ENCODE results near the gene SNX11. TPM values are rescaled to one million over a fixed set of nuclear protein-coding genes. Genes with fewer than 3 reads are reported as not detected.

The SNX11 gene
- total RNA-seq, 2 donors from 2014 or later = 82.2 to 164 TPM

- no peak for ATAC-seq
- H3K27me3 Mint-ChIP-seq = no peaks in the 10 kb centered on the region
- peaks cover 3% of the 10 kb centered on the region for H3K36me3 Mint-ChIP-seq
- H3K4me3 Mint-ChIP-seq = no peak overlapping the region
- H3K27ac Mint-ChIP-seq = peak overlapping the region in 1 of 2 donors; percentile 45
- H3K4me1 Mint-ChIP-seq (ENCODE audit: low read depth in 2 of 2) = peaks cover 4 to 7% of the 10 kb centered on the region in 2 donors
- H3K9me3 Mint-ChIP-seq = no peaks in the 10 kb centered on the region
- DNase-seq (ENCODE audit: low spot score) = no peak
Observed at GRCh38 chr17:48128400-48128799, 20.8 kb downstream of the SNX11 start.

- H3K9me3 Mint-ChIP-seq = no peaks in the 10 kb centered on the region
- DNase-seq (ENCODE audit: low spot score) (no peak), ATAC-seq (no peak)
- no peak overlapping the region for H3K4me3 Mint-ChIP-seq
- H3K27ac Mint-ChIP-seq = no peak overlapping the region
- peaks cover 0 to 9% of the 10 kb centered on the region in 2 donors for H3K4me1 Mint-ChIP-seq (ENCODE audit: low read depth in 2 of 2)
- H3K36me3 Mint-ChIP-seq = no peaks in the 10 kb centered on the region
- H3K27me3 Mint-ChIP-seq = no peaks in the 10 kb centered on the region
Observed at GRCh38 chr17:48129981-48130380, 22.4 kb downstream of the SNX11 start.

- Mint-ChIP-seq H3K27ac (peak overlapping the region in 1 of 2 donors; percentile 49), H3K27me3 (no peaks in the 10 kb centered on the region)
- ATAC-seq = peak; percentile 70 to 74
Observed at GRCh38 chr17:48131216-48131824, 23.8 kb downstream of the SNX11 start.

GRCh38 chr17:48132385-48132784 is 24.8 kb downstream of the SNX11 start:
- Mint-ChIP-seq H3K36me3 (no peaks in the 10 kb centered on the region), H3K27ac (no peak overlapping the region), H3K4me3 (no peak overlapping the region), H3K4me1 (ENCODE audit: low read depth in 2 of 2) (peaks cover 0 to 9% of the 10 kb centered on the region in 2 donors), H3K9me3 (no peaks in the 10 kb centered on the region), H3K27me3 (no peaks in the 10 kb centered on the region)
- ATAC-seq (no peak), DNase-seq (ENCODE audit: low spot score) (no peak)

More at GRCh38 chr17:48131216-48131824, 23.8 kb downstream of the SNX11 start:
- peak; percentile 69 for DNase-seq (ENCODE audit: low spot score)
- H3K9me3 Mint-ChIP-seq = no peaks in the 10 kb centered on the region
- H3K36me3 Mint-ChIP-seq = no peaks in the 10 kb centered on the region
- no peak overlapping the region for H3K4me3 Mint-ChIP-seq
- H3K4me1 Mint-ChIP-seq (ENCODE audit: low read depth in 2 of 2) = peaks cover 0 to 9% of the 10 kb centered on the region in 2 donors

- Mint-ChIP-seq H3K36me3 (no peaks in the 10 kb centered on the region), H3K27ac (peak overlapping the region in 1 of 2 donors; percentile 58), H3K27me3 (no peaks in the 10 kb centered on the region), H3K9me3 (no peaks in the 10 kb centered on the region), H3K4me3 (no peak overlapping the region), H3K4me1 (ENCODE audit: low read depth in 2 of 2) (peaks cover 5 to 17% of the 10 kb centered on the region in 2 donors)
- ATAC-seq (no peak), DNase-seq (ENCODE audit: low spot score) (no peak)
Observed at GRCh38 chr17:48134912-48135480, 27.4 kb downstream of the SNX11 start.

GRCh38 chr17:48137656-48138055 is 30.1 kb downstream of the SNX11 start:
- no peak for DNase-seq (ENCODE audit: low spot score)
- no peak for ATAC-seq
- Mint-ChIP-seq H3K9me3 (no peaks in the 10 kb centered on the region), H3K36me3 (no peaks in the 10 kb centered on the region), H3K27ac (no peak overlapping the region), H3K4me3 (no peak overlapping the region), H3K4me1 (ENCODE audit: low read depth in 2 of 2) (peaks cover 10 to 19% of the 10 kb centered on the region in 2 donors), H3K27me3 (no peaks in the 10 kb centered on the region)

GRCh38 chr17:48139944-48140343 is 32.4 kb downstream of the SNX11 start:
- Mint-ChIP-seq H3K36me3 (no peaks in the 10 kb centered on the region), H3K27me3 (no peaks in the 10 kb centered on the region), H3K9me3 (no peaks in the 10 kb centered on the region), H3K4me1 (ENCODE audit: low read depth in 2 of 2) (peaks cover 10 to 15% of the 10 kb centered on the region in 2 donors), H3K4me3 (no peak overlapping the region), H3K27ac (peak overlapping the region; percentile 3 to 9)
- no peak for DNase-seq (ENCODE audit: low spot score)
- ATAC-seq = no peak

- Mint-ChIP-seq H3K27ac (no peak overlapping the region), H3K4me1 (ENCODE audit: low read depth in 2 of 2) (peaks cover 10 to 12% of the 10 kb centered on the region in 2 donors), H3K36me3 (no peaks in the 10 kb centered on the region), H3K4me3 (no peak overlapping the region), H3K9me3 (no peaks in the 10 kb centered on the region), H3K27me3 (no peaks in the 10 kb centered on the region)
- ATAC-seq (no peak), DNase-seq (ENCODE audit: low spot score) (no peak)
Observed at GRCh38 chr17:48143629-48144028, 36.1 kb downstream of the SNX11 start.

- Mint-ChIP-seq H3K4me3 (no peak overlapping the region), H3K4me1 (ENCODE audit: low read depth in 2 of 2) (peaks cover 10 to 12% of the 10 kb centered on the region in 2 donors), H3K9me3 (no peaks in the 10 kb centered on the region), H3K27ac (no peak overlapping the region), H3K36me3 (no peaks in the 10 kb centered on the region), H3K27me3 (no peaks in the 10 kb centered on the region)
- ATAC-seq (no peak), DNase-seq (ENCODE audit: low spot score) (no peak)
Observed at GRCh38 chr17:48144231-48144630, 36.7 kb downstream of the SNX11 start.

- H3K9me3 Mint-ChIP-seq = no peaks in the 10 kb centered on the region
- no peaks in the 10 kb centered on the region for H3K36me3 Mint-ChIP-seq
- peak overlapping the region in 1 of 2 donors; percentile 32 for H3K27ac Mint-ChIP-seq
- ATAC-seq (no peak), DNase-seq (ENCODE audit: low spot score) (no peak)
- no peaks in the 10 kb centered on the region for H3K27me3 Mint-ChIP-seq
- peaks cover 3 to 5% of the 10 kb centered on the region in 2 donors for H3K4me1 Mint-ChIP-seq (ENCODE audit: low read depth in 2 of 2)
- H3K4me3 Mint-ChIP-seq = no peak overlapping the region
Observed at GRCh38 chr17:48144976-48145798, 37.6 kb downstream of the SNX11 start.

GRCh38 chr17:48148029-48148770 is 40.6 kb downstream of the SNX11 start:
- Mint-ChIP-seq H3K27me3 (no peaks in the 10 kb centered on the region), H3K4me3 (no peak overlapping the region)
- ATAC-seq = no peak

GRCh38 chr17:48148854-48149786 is 41.6 kb downstream of the SNX11 start:
- no peak overlapping the region for H3K4me3 Mint-ChIP-seq
- DNase-seq (ENCODE audit: low spot score) (no peak), ATAC-seq (no peak)
- no peaks in the 10 kb centered on the region for H3K27me3 Mint-ChIP-seq
- H3K36me3 Mint-ChIP-seq = no peaks in the 10 kb centered on the region
- no peaks in the 10 kb centered on the region for H3K4me1 Mint-ChIP-seq (ENCODE audit: low read depth in 2 of 2)
- H3K9me3 Mint-ChIP-seq = no peaks in the 10 kb centered on the region
- no peak overlapping the region for H3K27ac Mint-ChIP-seq

More at GRCh38 chr17:48148029-48148770, 40.6 kb downstream of the SNX11 start:
- no peak for DNase-seq (ENCODE audit: low spot score)
- Mint-ChIP-seq H3K36me3 (no peaks in the 10 kb centered on the region), H3K9me3 (no peaks in the 10 kb centered on the region), H3K27ac (peak overlapping the region in 1 of 2 donors; percentile 45), H3K4me1 (ENCODE audit: low read depth in 2 of 2) (no peaks in the 10 kb centered on the region)
